ENCODE data around the gene CFAP92. TPM values are rescaled to one million over a fixed set of nuclear protein-coding genes. Genes with fewer than 3 reads are reported as not detected.

CFAP92 gene
- total and polyA plus RNA-seq, 4 donors, result 1.2 to 4.9 (median 2.7) TPM

GRCh38 chr3:129022114-129023007 lies 28.5 kb upstream of the CFAP92 start:
- Histone ChIP-seq H3K4me1 (ENCODE audit: control insufficient read depth in 5 of 5, insufficient read depth in 5 of 5, low read length in 5 of 5) (peaks cover 8 to 90% (median 24%) of the 10 kb centered on the region in 5 donors), H3K36me3 (ENCODE audit: control insufficient read depth in 4 of 4, insufficient read depth in 4 of 4, low read length in 4 of 4) (no peaks in the 10 kb centered on the region), H3K27me3 (ENCODE audit: control insufficient read depth in 3 of 3, insufficient read depth in 3 of 3, low read length in 2 of 3) (no peaks in the 10 kb centered on the region), H3K27ac (ENCODE audit: low read depth in 1 of 2, low read length in 1 of 2) (peak overlapping the region; percentile 3 to 84), H3K9me3 (ENCODE audit: control insufficient read depth in 4 of 4, insufficient read depth in 3 of 4, low read length in 3 of 4) (no peaks in the 10 kb centered on the region), H3K4me3 (no peak overlapping the region), H3K9ac (ENCODE audit: insufficient read depth in 1 of 2, low read length in 2 of 2) (no peak overlapping the region)
- DNase-seq (peak; percentile 97 to 99 (median 99)), ATAC-seq (ENCODE audit: insufficient read depth, low FRiP score) (peak; percentile 7)
- TF ChIP-seq CTCF (IDR thresholded peaks at IDR 0.05; ENCODE audit: control extremely low read depth, extremely low read depth), result no peak
- WGBS, 2 donors, result 54 to 64% methylated on average over 15 of the region's 15 CpGs

GRCh38 chr3:129021140-129021551 lies 27.3 kb upstream of the CFAP92 start:
- H3K27me3 ChIP-seq (ENCODE audit: control insufficient read depth in 3 of 3, insufficient read depth in 3 of 3, low read length in 2 of 3), result no peaks in the 10 kb centered on the region
- no peaks in the 10 kb centered on the region for H3K9me3 ChIP-seq (ENCODE audit: control insufficient read depth in 4 of 4, insufficient read depth in 3 of 4, low read length in 3 of 4)
- H3K4me3 ChIP-seq, result no peak overlapping the region
- WGBS, 2 donors, result 71 to 82% methylated on average over 6 of the region's 6 CpGs
- TF ChIP-seq CTCF (IDR thresholded peaks at IDR 0.05; ENCODE audit: control extremely low read depth, extremely low read depth), result no peak
- peaks cover 5 to 85% (median 31%) of the 10 kb centered on the region in 5 donors for H3K4me1 ChIP-seq (ENCODE audit: control insufficient read depth in 5 of 5, insufficient read depth in 5 of 5, low read length in 5 of 5)
- peak overlapping the region in 1 of 2 donors; percentile 64 for H3K27ac ChIP-seq (ENCODE audit: low read depth in 1 of 2, low read length in 1 of 2)
- DNase-seq (peak; percentile 49 to 83 (median 79)), ATAC-seq (ENCODE audit: insufficient read depth, low FRiP score) (no peak)
- no peaks in the 10 kb centered on the region for H3K36me3 ChIP-seq (ENCODE audit: control insufficient read depth in 4 of 4, insufficient read depth in 4 of 4, low read length in 4 of 4)
- H3K9ac ChIP-seq (ENCODE audit: insufficient read depth in 1 of 2, low read length in 2 of 2), result no peak overlapping the region

GRCh38 chr3:129020691-129021090 lies 26.8 kb upstream of the CFAP92 start:
- Histone ChIP-seq H3K4me3 (no peak overlapping the region), H3K9me3 (ENCODE audit: control insufficient read depth in 4 of 4, insufficient read depth in 3 of 4, low read length in 3 of 4) (no peaks in the 10 kb centered on the region), H3K4me1 (ENCODE audit: control insufficient read depth in 5 of 5, insufficient read depth in 5 of 5, low read length in 5 of 5) (peaks cover under 1 to 85% (median 32%) of the 10 kb centered on the region in 5 donors), H3K36me3 (ENCODE audit: control insufficient read depth in 4 of 4, insufficient read depth in 4 of 4, low read length in 4 of 4) (no peaks in the 10 kb centered on the region), H3K27ac (ENCODE audit: low read depth in 1 of 2, low read length in 1 of 2) (peak overlapping the region in 1 of 2 donors; percentile 64), H3K9ac (ENCODE audit: insufficient read depth in 1 of 2, low read length in 2 of 2) (no peak overlapping the region), H3K27me3 (ENCODE audit: control insufficient read depth in 3 of 3, insufficient read depth in 3 of 3, low read length in 2 of 3) (no peaks in the 10 kb centered on the region)
- TF ChIP-seq CTCF (IDR thresholded peaks at IDR 0.05; ENCODE audit: control extremely low read depth, extremely low read depth), result no peak
- no peak for DNase-seq
- WGBS, 2 donors, result 70 to 77% methylated on average over 5 of the region's 5 CpGs
- ATAC-seq (ENCODE audit: insufficient read depth, low FRiP score), result no peak

All from lung (tissue), 12 donors.